PFSK-1 (cell line): Measurements from ENCODE around the gene C9orf153.

Experiments used
- FOXP2 ChIP-seq: optimal IDR thresholded peaks from 2 replicates; pipeline ENCODE3; 2011; ENCODE audit warnings: borderline replicate concordance, control low read depth, inconsistent platforms; ENCODE audit not compliant: insufficient read depth; ENCODE audit errors: extremely low read length, extremely low read depth
- POLR2AphosphoS5 ChIP-seq: IDR thresholded peaks from 2 replicates; pipeline ENCODE4 v1.6.1; 2012; ENCODE audit warnings: low read depth, mild to moderate bottlenecking, control low read depth, low read length, moderate library complexity
- SIN3A ChIP-seq: IDR thresholded peaks from 2 replicates; pipeline ENCODE4 v1.6.1; 2012; ENCODE audit warnings: mild to moderate bottlenecking, low read length, moderate library complexity, borderline replicate concordance; ENCODE audit not compliant: insufficient read depth
- TAF1 ChIP-seq: IDR thresholded peaks from 2 replicates; pipeline ENCODE4 v1.6.1; 2012; ENCODE audit warnings: low read length, control low read depth, borderline replicate concordance; ENCODE audit not compliant: insufficient read depth
- TF ChIP-seq, protein P1 (sequence below), 2 experiments: IDR thresholded peaks; 2 replicates each; pipeline versions ENCODE4 v1.6.1 to v1.8.0; 2011 to 2012; ENCODE audit warnings: low read depth in 2 of 2, low read length in 2 of 2, control low read depth in 1 of 2, inconsistent platforms in 1 of 2, mild to moderate bottlenecking in 1 of 2, moderate library complexity in 1 of 2; ENCODE audit not compliant: insufficient read depth in 1 of 2

The C9orf153 gene

DNA sequence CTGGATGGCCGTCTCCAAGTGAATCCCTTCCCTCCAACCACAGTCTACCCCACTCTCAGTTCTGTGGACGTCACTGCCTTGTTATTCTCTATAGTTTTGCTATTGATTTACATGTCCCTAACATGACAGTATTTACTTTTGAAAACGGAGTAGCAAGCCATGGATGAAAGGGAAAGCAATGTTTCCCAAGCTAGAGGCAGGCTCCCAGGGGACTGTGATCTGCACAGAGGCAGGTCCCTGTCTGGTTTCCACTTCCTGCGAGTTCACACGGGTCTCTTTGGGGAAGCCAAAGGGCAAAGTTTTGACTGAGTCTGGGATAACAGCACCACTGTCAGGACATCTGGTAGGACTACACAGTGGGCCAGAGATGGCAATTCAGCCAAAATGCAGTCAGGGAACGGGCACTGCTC, 12.7 kb downstream of the C9orf153 start:
- TF ChIP-seq FOXP2 (no peak), SIN3A (no peak), POLR2AphosphoS5 (no peak), TAF1 (no peak)
- TF ChIP-seq, protein P1, sequence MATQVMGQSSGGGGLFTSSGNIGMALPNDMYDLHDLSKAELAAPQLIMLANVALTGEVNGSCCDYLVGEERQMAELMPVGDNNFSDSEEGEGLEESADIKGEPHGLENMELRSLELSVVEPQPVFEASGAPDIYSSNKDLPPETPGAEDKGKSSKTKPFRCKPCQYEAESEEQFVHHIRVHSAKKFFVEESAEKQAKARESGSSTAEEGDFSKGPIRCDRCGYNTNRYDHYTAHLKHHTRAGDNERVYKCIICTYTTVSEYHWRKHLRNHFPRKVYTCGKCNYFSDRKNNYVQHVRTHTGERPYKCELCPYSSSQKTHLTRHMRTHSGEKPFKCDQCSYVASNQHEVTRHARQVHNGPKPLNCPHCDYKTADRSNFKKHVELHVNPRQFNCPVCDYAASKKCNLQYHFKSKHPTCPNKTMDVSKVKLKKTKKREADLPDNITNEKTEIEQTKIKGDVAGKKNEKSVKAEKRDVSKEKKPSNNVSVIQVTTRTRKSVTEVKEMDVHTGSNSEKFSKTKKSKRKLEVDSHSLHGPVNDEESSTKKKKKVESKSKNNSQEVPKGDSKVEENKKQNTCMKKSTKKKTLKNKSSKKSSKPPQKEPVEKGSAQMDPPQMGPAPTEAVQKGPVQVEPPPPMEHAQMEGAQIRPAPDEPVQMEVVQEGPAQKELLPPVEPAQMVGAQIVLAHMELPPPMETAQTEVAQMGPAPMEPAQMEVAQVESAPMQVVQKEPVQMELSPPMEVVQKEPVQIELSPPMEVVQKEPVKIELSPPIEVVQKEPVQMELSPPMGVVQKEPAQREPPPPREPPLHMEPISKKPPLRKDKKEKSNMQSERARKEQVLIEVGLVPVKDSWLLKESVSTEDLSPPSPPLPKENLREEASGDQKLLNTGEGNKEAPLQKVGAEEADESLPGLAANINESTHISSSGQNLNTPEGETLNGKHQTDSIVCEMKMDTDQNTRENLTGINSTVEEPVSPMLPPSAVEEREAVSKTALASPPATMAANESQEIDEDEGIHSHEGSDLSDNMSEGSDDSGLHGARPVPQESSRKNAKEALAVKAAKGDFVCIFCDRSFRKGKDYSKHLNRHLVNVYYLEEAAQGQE (IDR thresholded peaks at IDR 0.05; ENCODE audit: insufficient read depth in 1 of 2, low read depth in 2 of 2, low read length in 2 of 2): no peak

DNA sequence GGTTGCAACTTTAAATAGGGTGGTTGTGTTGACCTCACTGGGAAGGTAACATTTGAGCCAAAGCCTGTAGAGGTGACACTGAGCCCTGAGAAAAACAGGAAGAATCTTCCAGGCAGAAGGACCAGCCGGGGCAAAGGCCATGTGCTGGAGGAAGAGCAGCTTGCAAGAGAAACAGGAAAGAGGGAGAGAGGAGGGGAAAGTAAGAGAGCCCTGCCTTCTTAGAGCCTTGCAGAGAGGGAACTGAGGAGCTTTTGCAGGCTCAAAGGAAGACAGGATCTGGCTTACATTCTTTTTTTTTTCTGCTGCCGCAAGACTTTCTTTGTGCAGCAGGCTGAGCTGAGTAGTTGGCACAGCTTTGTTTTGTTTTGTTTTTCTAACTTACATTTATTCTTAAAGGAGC, 17.4 kb downstream of the C9orf153 start:
- TF ChIP-seq, protein P1 (IDR thresholded peaks at IDR 0.05; ENCODE audit: insufficient read depth in 1 of 2, low read depth in 2 of 2, low read length in 2 of 2): no peak
- TF ChIP-seq POLR2AphosphoS5: no peak
- no peak for TF ChIP-seq FOXP2
- no peak for TF ChIP-seq TAF1

DNA sequence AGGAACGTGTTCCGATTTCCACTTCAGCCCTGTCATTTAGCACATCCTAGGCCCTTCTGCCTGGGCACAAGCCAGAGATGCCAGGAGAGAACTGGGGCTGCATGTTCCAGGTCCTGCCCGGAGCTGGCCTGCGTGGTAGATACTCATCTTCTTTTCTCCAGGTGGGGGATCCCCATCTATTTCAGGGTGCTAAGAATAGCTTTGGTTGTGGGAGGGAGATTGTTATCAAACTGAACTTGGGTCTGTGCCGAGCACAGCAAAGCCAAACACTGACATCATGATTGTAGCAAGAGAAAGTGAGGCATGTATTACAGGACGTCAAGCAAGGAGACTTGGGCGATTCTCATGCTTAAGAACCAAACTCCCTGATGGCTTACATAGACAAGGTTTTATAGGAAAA, 18.2 kb downstream of the C9orf153 start:
- no peak for TF ChIP-seq FOXP2
- TF ChIP-seq POLR2AphosphoS5: no peak
- TF ChIP-seq, protein P1 (IDR thresholded peaks at IDR 0.05; ENCODE audit: insufficient read depth in 1 of 2, low read depth in 2 of 2, low read length in 2 of 2): no peak
- TF ChIP-seq SIN3A: no peak
- TF ChIP-seq TAF1: no peak

DNA sequence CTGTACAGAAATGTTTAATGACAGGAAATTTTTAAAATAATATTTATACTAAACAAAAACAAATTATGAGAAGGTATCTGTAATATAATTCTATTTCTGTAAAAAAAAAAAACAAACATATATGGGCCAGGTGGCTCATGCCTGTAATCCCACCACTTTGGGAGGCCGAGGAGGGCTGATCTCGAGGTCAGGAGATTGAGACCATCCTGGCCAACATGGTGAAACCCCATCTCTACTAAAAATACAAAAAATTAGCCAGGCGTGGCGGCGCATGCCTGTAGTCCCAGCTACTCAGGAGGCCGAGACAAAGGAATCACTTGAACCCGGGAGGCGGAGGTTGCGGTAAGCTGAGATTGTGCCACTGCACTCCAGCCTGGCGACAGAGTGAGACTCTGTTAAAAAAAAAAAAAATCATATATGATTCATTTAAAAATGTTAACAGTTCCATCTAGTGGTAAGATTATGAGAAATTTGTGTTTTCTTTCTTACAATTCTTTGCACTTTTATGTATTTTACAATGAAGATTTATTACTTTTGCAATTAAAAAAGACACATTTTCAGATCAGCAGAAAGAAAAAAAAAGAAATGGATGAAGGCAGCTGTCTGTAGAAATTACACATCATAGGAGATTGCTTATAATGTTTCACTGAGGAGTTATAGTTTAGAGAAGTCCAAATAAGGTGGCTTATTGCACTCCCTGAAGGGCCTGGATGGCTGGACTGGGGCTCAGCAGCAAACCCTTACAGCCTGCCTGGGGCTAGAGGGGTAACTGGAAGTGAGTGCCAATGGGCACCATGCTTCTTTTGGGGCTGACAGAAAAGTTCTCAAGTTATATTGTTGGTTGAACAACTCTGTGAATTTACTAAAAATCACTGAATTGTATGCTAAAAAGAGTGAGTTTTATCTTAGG, 20.3 kb downstream of the C9orf153 start:
- TF ChIP-seq TAF1 (no peak), FOXP2 (no peak), POLR2AphosphoS5 (no peak), SIN3A (no peak)
- TF ChIP-seq, protein P1 (IDR thresholded peaks at IDR 0.05; ENCODE audit: insufficient read depth in 1 of 2, low read depth in 2 of 2, low read length in 2 of 2): no peak
